Measurements from ENCODE around the gene APOC3. TPM values are rescaled to one million over a fixed set of nuclear protein-coding genes. Genes with fewer than 3 reads are reported as not detected.

The APOC3 gene
- total RNA-seq, 1 experiment from 2014 or later = not detected

DNA sequence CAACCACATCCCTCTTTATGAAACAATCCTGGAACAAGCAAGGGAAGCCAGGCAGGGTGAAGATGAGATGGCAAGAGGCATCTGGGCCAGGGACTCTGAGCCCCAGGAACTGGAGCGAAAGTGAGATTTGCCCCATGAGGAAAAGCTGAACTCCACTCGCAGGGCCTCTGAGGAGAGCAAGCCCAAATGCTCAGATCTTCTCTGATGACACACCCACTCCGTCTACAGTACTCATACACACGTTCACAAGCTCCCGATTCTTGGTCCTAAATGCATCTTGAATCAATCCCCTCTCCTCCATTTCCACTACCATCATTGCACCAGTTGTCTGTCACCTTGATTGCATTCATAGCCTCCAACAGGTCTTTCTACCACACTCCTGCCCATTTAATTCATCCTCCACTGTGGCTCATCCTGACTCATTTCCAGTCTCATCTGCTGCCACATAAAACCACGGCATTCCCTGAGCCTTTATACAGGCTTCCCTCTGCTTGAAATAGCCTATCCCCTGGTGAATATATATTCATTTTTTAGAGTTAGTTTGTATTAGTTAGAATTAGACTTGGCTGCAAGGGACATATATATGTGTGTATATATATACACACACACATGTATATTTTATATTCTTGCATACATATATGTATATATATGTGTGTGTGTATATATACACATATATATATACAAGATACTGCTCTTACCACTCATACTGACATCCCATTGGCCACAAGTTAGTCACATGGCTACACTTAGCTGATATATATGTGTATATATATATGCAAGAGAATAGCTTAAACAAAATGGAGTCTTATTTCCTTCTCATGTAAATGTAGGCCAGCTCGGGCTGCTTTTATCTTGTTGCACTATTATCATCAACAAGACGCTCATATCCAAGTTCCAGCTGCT lies 36.6 kb upstream of the APOC3 start:
- intact Hi-C loops (cut with micrococcal nuclease) = loop anchor here (5.0 kb wide), 2 partner anchors 59 to 314 kb away; no protein-coding TSS in a partner anchor
- no TSS peak for BruUV-seq (replicated peaks)
- Histone ChIP-seq H3K36me3 (ENCODE audit: low read depth, low read length) (no peaks in the 10 kb centered on the region), H3K4me2 (ENCODE audit: low read length) (peak overlapping the region; percentile 27), H2AFZ (ENCODE audit: low read length) (no peak overlapping the region), H3K9me2 (replicated peaks; ENCODE audit: low read length) (no peaks in the 10 kb centered on the region), H3K4me1 (ENCODE audit: insufficient read depth, low read length) (peaks cover 25% of the 10 kb centered on the region), H3K9me3 (ENCODE audit: low read length) (no peaks in the 10 kb centered on the region), H3K79me2 (ENCODE audit: low read length) (no peaks in the 10 kb centered on the region), H4K20me1 (ENCODE audit: low read length) (no peaks in the 10 kb centered on the region), H3K27ac (ENCODE audit: low read length) (no peak overlapping the region), H3K27me3 (ENCODE audit: low read length) (no peaks in the 10 kb centered on the region), H3K4me3 (ENCODE audit: low read length) (no peak overlapping the region), H3K9ac (ENCODE audit: low read length) (no peak overlapping the region), H3F3A (ENCODE audit: low read length, unreplicated experiment) (no peaks in the 10 kb centered on the region)
- ChIA-PET POLR2A (ENCODE audit: unreplicated experiment) (no interaction called here), CTCF (interaction anchor here (0.9 kb wide), 1 partner anchor 43 kb away, joined by 4 read pairs; no protein-coding TSS in a partner anchor)
- ATAC-seq (peak; percentile 96), DNase-seq (peak; percentile 92)
- no peak for TF ChIP-seq EZH2phosphoT487 (IDR thresholded peaks at IDR 0.05; ENCODE audit: borderline replicate concordance, low read length)

DNA sequence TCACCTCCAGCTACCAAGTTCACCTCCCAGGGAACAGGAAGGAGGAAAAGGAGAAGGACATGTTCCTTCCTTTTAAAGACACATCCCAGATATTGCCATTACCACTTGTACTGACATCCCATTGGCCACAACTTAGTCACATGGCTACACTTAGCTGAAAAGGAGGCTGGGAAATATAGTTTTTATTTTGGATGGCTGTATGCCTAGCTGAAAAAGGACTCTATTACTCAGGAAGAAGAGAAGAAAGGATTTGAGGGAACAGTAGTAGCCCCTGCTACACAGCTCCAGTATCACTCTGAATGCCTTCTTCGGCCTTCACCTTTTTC lies 36.0 kb upstream of the APOC3 start:
- POLR2A ChIA-PET (ENCODE audit: unreplicated experiment) = no interaction called here

DNA sequence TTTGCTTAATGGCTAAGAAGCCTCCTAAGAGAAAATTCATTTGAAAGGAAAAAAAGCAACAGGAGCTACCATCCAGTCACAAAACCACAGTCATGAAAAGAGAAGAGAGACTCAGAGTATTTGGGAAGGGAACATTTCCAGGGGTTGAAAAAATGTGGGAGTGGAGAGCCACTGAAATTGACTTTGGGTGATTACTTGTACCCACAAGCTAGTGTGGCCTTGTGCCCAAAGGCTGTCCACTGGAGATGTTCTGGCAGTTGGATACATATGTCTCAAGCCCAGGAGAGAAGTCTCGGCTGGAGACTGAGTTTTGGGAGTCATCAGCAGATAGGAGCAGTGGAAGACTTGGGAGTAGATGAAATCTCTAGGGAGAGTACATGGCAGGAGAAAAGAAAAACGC lies 34.9 kb upstream of the APOC3 start:
- Histone ChIP-seq H3K9ac (ENCODE audit: low read length) (no peak overlapping the region), H3F3A (ENCODE audit: low read length, unreplicated experiment) (no peaks in the 10 kb centered on the region), H3K4me2 (ENCODE audit: low read length) (no peak overlapping the region), H3K9me3 (ENCODE audit: low read length) (no peaks in the 10 kb centered on the region), H3K4me3 (ENCODE audit: low read length) (no peak overlapping the region), H2AFZ (ENCODE audit: low read length) (no peak overlapping the region), H3K4me1 (ENCODE audit: insufficient read depth, low read length) (peaks cover 19% of the 10 kb centered on the region), H3K36me3 (ENCODE audit: low read depth, low read length) (no peaks in the 10 kb centered on the region), H3K27me3 (ENCODE audit: low read length) (no peaks in the 10 kb centered on the region), H3K79me2 (ENCODE audit: low read length) (no peaks in the 10 kb centered on the region), H3K27ac (ENCODE audit: low read length) (no peak overlapping the region), H3K9me2 (replicated peaks; ENCODE audit: low read length) (no peaks in the 10 kb centered on the region), H4K20me1 (ENCODE audit: low read length) (no peaks in the 10 kb centered on the region)
- TF ChIP-seq EZH2 (IDR thresholded peaks at IDR 0.05; ENCODE audit: low read length, unreplicated experiment) (no peak), EZH2phosphoT487 (IDR thresholded peaks at IDR 0.05; ENCODE audit: borderline replicate concordance, low read length) (no peak)
- TF ChIP-seq, protein P1, sequence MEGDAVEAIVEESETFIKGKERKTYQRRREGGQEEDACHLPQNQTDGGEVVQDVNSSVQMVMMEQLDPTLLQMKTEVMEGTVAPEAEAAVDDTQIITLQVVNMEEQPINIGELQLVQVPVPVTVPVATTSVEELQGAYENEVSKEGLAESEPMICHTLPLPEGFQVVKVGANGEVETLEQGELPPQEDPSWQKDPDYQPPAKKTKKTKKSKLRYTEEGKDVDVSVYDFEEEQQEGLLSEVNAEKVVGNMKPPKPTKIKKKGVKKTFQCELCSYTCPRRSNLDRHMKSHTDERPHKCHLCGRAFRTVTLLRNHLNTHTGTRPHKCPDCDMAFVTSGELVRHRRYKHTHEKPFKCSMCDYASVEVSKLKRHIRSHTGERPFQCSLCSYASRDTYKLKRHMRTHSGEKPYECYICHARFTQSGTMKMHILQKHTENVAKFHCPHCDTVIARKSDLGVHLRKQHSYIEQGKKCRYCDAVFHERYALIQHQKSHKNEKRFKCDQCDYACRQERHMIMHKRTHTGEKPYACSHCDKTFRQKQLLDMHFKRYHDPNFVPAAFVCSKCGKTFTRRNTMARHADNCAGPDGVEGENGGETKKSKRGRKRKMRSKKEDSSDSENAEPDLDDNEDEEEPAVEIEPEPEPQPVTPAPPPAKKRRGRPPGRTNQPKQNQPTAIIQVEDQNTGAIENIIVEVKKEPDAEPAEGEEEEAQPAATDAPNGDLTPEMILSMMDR (conservative IDR thresholded peaks at IDR 0.05; ENCODE audit: low read depth, low read length) = no peak
- BruUV-seq (replicated peaks) = no TSS peak
- no peak for DNase-seq
- CTCF ChIA-PET = no interaction called here
- POLR2A ChIA-PET (ENCODE audit: unreplicated experiment) = no interaction called here
- intact Hi-C loops (cut with micrococcal nuclease) = loop anchor here (5.0 kb wide), 2 partner anchors 57 to 312 kb away; no protein-coding TSS in a partner anchor
- no peak for ATAC-seq

More for the DNA sequence above, 36.0 kb upstream of the APOC3 start:
- peaks cover 19% of the 10 kb centered on the region for H3K4me1 ChIP-seq (ENCODE audit: insufficient read depth, low read length)
- TF ChIP-seq, protein P1 (conservative IDR thresholded peaks at IDR 0.05; ENCODE audit: low read depth, low read length) = no peak
- TF ChIP-seq EZH2phosphoT487 (IDR thresholded peaks at IDR 0.05; ENCODE audit: borderline replicate concordance, low read length) (no peak), EZH2 (IDR thresholded peaks at IDR 0.05; ENCODE audit: low read length, unreplicated experiment) (no peak)
- H3K9ac ChIP-seq (ENCODE audit: low read length) = no peak overlapping the region
- no peak overlapping the region for H2AFZ ChIP-seq (ENCODE audit: low read length)
- no peaks in the 10 kb centered on the region for H3K9me2 ChIP-seq (replicated peaks; ENCODE audit: low read length)
- no peaks in the 10 kb centered on the region for H4K20me1 ChIP-seq (ENCODE audit: low read length)
- peak; percentile 17 for DNase-seq
- H3K4me3 ChIP-seq (ENCODE audit: low read length) = no peak overlapping the region
- H3K4me2 ChIP-seq (ENCODE audit: low read length) = no peak overlapping the region
- intact Hi-C loops (cut with micrococcal nuclease) = loop anchor here (5.0 kb wide), 2 partner anchors 59 to 314 kb away; no protein-coding TSS in a partner anchor
- BruUV-seq (replicated peaks) = no TSS peak
- no peaks in the 10 kb centered on the region for H3K27me3 ChIP-seq (ENCODE audit: low read length)
- no peaks in the 10 kb centered on the region for H3K79me2 ChIP-seq (ENCODE audit: low read length)
- H3K9me3 ChIP-seq (ENCODE audit: low read length) = no peaks in the 10 kb centered on the region
- CTCF ChIA-PET = interaction anchor here (0.9 kb wide), 1 partner anchor 42 kb away, joined by 4 read pairs; no protein-coding TSS in a partner anchor
- H3K36me3 ChIP-seq (ENCODE audit: low read depth, low read length) = no peaks in the 10 kb centered on the region
- no peak for ATAC-seq
- H3F3A ChIP-seq (ENCODE audit: low read length, unreplicated experiment) = no peaks in the 10 kb centered on the region
- H3K27ac ChIP-seq (ENCODE audit: low read length) = no peak overlapping the region
